GM12878 (cell line): ENCODE data around the gene MCMBP. TPM values are rescaled to one million over a fixed set of nuclear protein-coding genes. Genes with fewer than 3 reads are reported as not detected.

Experiments used
- ATAC-seq: fragments of 200-7000 bp; cut with Tn5 transposase; 3 replicates; pipeline ENCODE4 v1.9.1; 2020; ENCODE audit warnings: mild to moderate bottlenecking, moderate library complexity
- BruUV-seq: library from RNA; stranded (reverse); fragments of 400-500 nt; replicated peaks from 2 replicates; lab custom pipeline; 2021; lab: Mats Ljungman, UMichigan
- CTCF ChIA-PET: fragments of 300-600 bp; sonication (Branson Sonifier 250); formaldehyde crosslinking; extraction: SDS; loops from one replicate; lab custom pipeline; 2021; ENCODE audit warnings: inconsistent platforms; lab: Yijun Ruan, JAX
- POLR2A ChIA-PET: fragments of 350-600 bp; formaldehyde crosslinking; extraction: SDS; loops from one replicate; lab custom pipeline; 2021; ENCODE audit warnings: inconsistent platforms; lab: Charles Lee
- RAD21 ChIA-PET: fragments of 300-600 bp; sonication (Branson Sonifier 250); formaldehyde crosslinking; loops from one replicate; lab custom pipeline; 2023; ENCODE audit warnings: antibody characterized with exemption; ENCODE audit not compliant: unreplicated experiment; lab: Charles Lee
- SMC1A ChIA-PET: fragments of 300-600 bp; sonication (Branson Sonifier 250); formaldehyde crosslinking; loops from one replicate; lab custom pipeline; 2023; ENCODE audit not compliant: unreplicated experiment, uncharacterized antibody; lab: Charles Lee
- DNase-seq: peaks from one replicate; pipeline ENCODE4 v3.0.0-alpha.2; 2011; ENCODE audit warnings: low read depth, low spot score
- FAIRE-seq: peaks from 3 replicates; lab custom pipeline; 2011; peaks lifted over from hg19 to GRCh38; lab: Jason Lieb, UNC
- H2AFZ ChIP-seq: 2 replicates; pipeline ENCODE4 v1.6.0; 2011; ENCODE audit warnings: low read depth, low read length, control low read depth; ENCODE audit not compliant: control insufficient read depth
- H3K27ac ChIP-seq: 2 replicates; pipeline ENCODE4 v1.5.1; 2011; ENCODE audit warnings: control low read depth; ENCODE audit not compliant: control insufficient read depth, insufficient read depth
- H3K27me3 ChIP-seq, 2 experiments: replicated peaks in 1 of 2; 2 replicates each; pipeline versions ENCODE4 v1.6.0 to v1.6.1; 2011; ENCODE audit warnings: low read length in 1 of 2; ENCODE audit not compliant: control insufficient read depth in 2 of 2, insufficient read depth in 2 of 2
- H3K36me3 ChIP-seq, 2 experiments: 2 replicates each; pipeline ENCODE4 v1.5.1; 2011; ENCODE audit warnings: low read length in 1 of 2; ENCODE audit not compliant: control insufficient read depth in 2 of 2, insufficient read depth in 2 of 2
- H3K4me1 ChIP-seq: 2 replicates; pipeline ENCODE4 v1.6.1; 2011; ENCODE audit warnings: mild to moderate bottlenecking, low read length, moderate library complexity, mixed read lengths; ENCODE audit not compliant: control insufficient read depth, insufficient read depth
- H3K4me2 ChIP-seq: 2 replicates; pipeline ENCODE4 v1.6.0; 2011; ENCODE audit warnings: control low read depth; ENCODE audit not compliant: control insufficient read depth, insufficient read depth
- H3K4me3 ChIP-seq: fragments of 200-600 bp; sonication (generic); 2 replicates; pipeline ENCODE4 v1.5.1; 2016
- H3K79me2 ChIP-seq: 2 replicates; pipeline ENCODE4 v1.6.0; 2011; ENCODE audit warnings: low read length; ENCODE audit not compliant: control insufficient read depth, insufficient read depth
- H3K9ac ChIP-seq: 2 replicates; pipeline ENCODE4 v1.8.0; 2011; ENCODE audit warnings: low read length, control low read depth, mixed read lengths; ENCODE audit not compliant: control insufficient read depth, insufficient read depth
- H3K9me3 ChIP-seq: replicated peaks from 3 replicates; pipeline ENCODE4 v1.5.1; 2011; ENCODE audit warnings: mild to moderate bottlenecking, low read length; ENCODE audit not compliant: control insufficient read depth, insufficient read depth
- H4K20me1 ChIP-seq: 2 replicates; pipeline ENCODE4 v1.6.0; 2011; ENCODE audit not compliant: control insufficient read depth, insufficient read depth
- BCL3 ChIP-seq: IDR thresholded peaks from 2 replicates; pipeline ENCODE4 v1.6.1; 2011; ENCODE audit warnings: borderline replicate concordance, low read depth, mild to moderate bottlenecking, moderate library complexity, low read length; ENCODE audit not compliant: insufficient read depth, poor library complexity, severe bottlenecking
- CREM ChIP-seq: IDR thresholded peaks from 2 replicates; pipeline ENCODE4 v1.6.1; 2014; ENCODE audit warnings: antibody characterized with exemption, low read depth
- FOS ChIP-seq: IDR thresholded peaks from 3 replicates; pipeline ENCODE4 v1.6.1; 2011; ENCODE audit warnings: borderline replicate concordance; ENCODE audit not compliant: insufficient read length; ENCODE audit errors: extremely low read depth
- HCFC1 ChIP-seq: fragments of 150-350 bp; IDR thresholded peaks from 2 replicates; pipeline ENCODE4 v1.6.1; 2014; ENCODE audit warnings: low read length
- NFXL1 ChIP-seq: fragments of 450-650 bp; IDR thresholded peaks from 2 replicates; pipeline ENCODE4 v1.6.1; 2017; ENCODE audit warnings: antibody characterized with exemption, mild to moderate bottlenecking, borderline replicate concordance
- NFYA ChIP-seq: IDR thresholded peaks from 2 replicates; pipeline ENCODE4 v1.6.1; 2011; ENCODE audit warnings: low read depth, mild to moderate bottlenecking, low read length, improper control_type of control experiment, borderline replicate concordance
- NKRF ChIP-seq: fragments of 450-650 bp; conservative IDR thresholded peaks from 2 replicates; pipeline ENCODE4 v1.6.1; 2017; ENCODE audit warnings: mild to moderate bottlenecking, moderate library complexity
- POU2F2 ChIP-seq: IDR thresholded peaks from 3 replicates; pipeline ENCODE4 v1.6.1; 2011; ENCODE audit warnings: low read depth, mild to moderate bottlenecking, low read length, borderline replicate concordance
- SMARCA5 ChIP-seq: fragments of 450-650 bp; IDR thresholded peaks from 2 replicates; pipeline ENCODE4 v1.6.1; 2017; ENCODE audit warnings: mild to moderate bottlenecking
- WGBS: methylation state at CpG from one replicate; pipeline ENCODE4 v1.1.6; 2016; ENCODE audit warnings: low lambda C conversion rate; ENCODE audit not compliant: insufficient replicate concordance, insufficient coverage; ENCODE audit errors: missing lambda C conversion rate; 5-methylcytosine and 5-hydroxymethylcytosine counted together
- in situ Hi-C: fragments of 300-500 bp; cut with MboI; formaldehyde crosslinking; loops from 9 replicates; pipeline ENCODE4 v1.14.3; 2018; ENCODE audit warnings: mixed read lengths
- intact Hi-C: fragments of 100-400 bp; cut with micrococcal nuclease; formaldehyde crosslinking; loops from one replicate; pipeline ENCODE4 v1.14.2; 2022; ENCODE audit not compliant: unreplicated experiment
- polyA plus RNA-seq, 11 experiments: library from polyadenylated mRNA; depleted of rRNA in 4 of 11; unstranded in 6 of 11; stranded (reverse) in 5 of 11; fragments of >200 nt; fragmentation: Nextera tagmentation in 4 of 11; fragmentation: Illumina TruSeq in 1 of 11; extraction: Ambion mirVana in 4 of 11; extraction: Trizol in 1 of 11; gene quantifications; 1 replicate in 1 of 11; 2 replicates in 10 of 11; pipeline versions ENCODE4 v1.2.1 to v1.2.3, GENCODE V29; 2011 to 2016; ENCODE audit warnings: inconsistent platforms in 2 of 11, missing spikeins in 2 of 11, low read depth in 1 of 11
- total RNA-seq, 4 experiments: library from RNA; depleted of rRNA in 3 of 4; stranded (reverse); fragments of >200 nt in 3 of 4; fragmentation: Illumina TruSeq in 1 of 4; extraction: Trizol in 1 of 4; gene quantifications; 2 replicates each; pipeline versions ENCODE4 v1.2.1 to v1.2.3, GENCODE V29; 2013 to 2021

Gene MCMBP
- total and polyA plus RNA-seq, 10 of the 15 experiments (the other 5 are each of a cell fraction or from before 2014, with no cell fraction given), result 7.6 to 93.1 (median 75.7) TPM

- no peak for FAIRE-seq
- no peak overlapping the region for H3K4me2 ChIP-seq
- TF ChIP-seq NFXL1 (no peak), FOS (no peak)
- H3K4me3 ChIP-seq, result no peak overlapping the region
- H2AFZ ChIP-seq, result no peak overlapping the region
- no peak for ATAC-seq
- DNase-seq, result no peak
- no TSS peak for BruUV-seq
- ChIA-PET CTCF (interaction anchor here (3.4 kb wide), 1 partner anchor 36 kb away, joined by 20 read pairs; no protein-coding TSS in a partner anchor), POLR2A (interaction anchor here (0.6 to 1.3 kb wide), 3 partner anchors 25 to 152 kb away, joined by 3 to 4 read pairs (median 3); no protein-coding TSS in a partner anchor), RAD21 (no interaction called here), SMC1A (interaction anchor here (0.9 to 3.4 kb wide), 6 partner anchors 12 to 85 kb away, joined by 3 to 25 read pairs (median 6); no protein-coding TSS in a partner anchor)
- 97% methylated on average over 5 of the region's 5 CpGs for WGBS
- H3K4me1 ChIP-seq, result peaks cover 14% of the 10 kb centered on the region
- no peaks in the 10 kb centered on the region for H3K9me3 ChIP-seq
- H4K20me1 ChIP-seq, result no peaks in the 10 kb centered on the region
- H3K36me3 ChIP-seq, result no peaks in the 10 kb centered on the region; a peak in 2 of 4 replicates
- H3K27ac ChIP-seq, result no peak overlapping the region
- intact Hi-C loops, result no loop called here
- H3K27me3 ChIP-seq, result no peaks in the 10 kb centered on the region
- no peaks in the 10 kb centered on the region for H3K79me2 ChIP-seq
- H3K9ac ChIP-seq, result no peak overlapping the region
- in situ Hi-C loops, result no loop called here
Observed at GRCh38 chr10:119786117-119786769, 86.4 kb downstream of the MCMBP start.

- RAD21 ChIA-PET, result interaction anchor here (0.9 to 2.1 kb wide), 7 partner anchors 16 to 97 kb away, joined by 3 to 8 read pairs (median 4); no protein-coding TSS in a partner anchor
- H3K4me2 ChIP-seq, result peak overlapping the region; percentile 56
- in situ Hi-C loops (no loop called here), intact Hi-C loops (loop anchor here (2.0 kb wide), 1 partner anchor 80 kb away; no protein-coding TSS in a partner anchor)
- H3K27me3 ChIP-seq, result no peaks in the 10 kb centered on the region
- peak; percentile 72 for FAIRE-seq
- CTCF ChIA-PET, result interaction anchor here (0.6 to 3.4 kb wide), 8 partner anchors 18 to 80 kb away, joined by 3 to 20 read pairs (median 4); no protein-coding TSS in a partner anchor
- no peak overlapping the region for H3K9ac ChIP-seq
- no peaks in the 10 kb centered on the region for H4K20me1 ChIP-seq
- peak; percentile 91 for ATAC-seq
- H3K79me2 ChIP-seq, result no peaks in the 10 kb centered on the region
- 3% methylated on average over 7 of the region's 7 CpGs for WGBS
- no TSS peak for BruUV-seq
- no peaks in the 10 kb centered on the region for H3K9me3 ChIP-seq
- no peaks in the 10 kb centered on the region; a peak in 2 of 4 replicates for H3K36me3 ChIP-seq
- POLR2A ChIA-PET, result interaction anchor here (1.0 to 2.2 kb wide), 5 partner anchors 16 to 80 kb away, joined by 3 to 16 read pairs (median 3); no protein-coding TSS in a partner anchor
- no peak overlapping the region for H3K4me3 ChIP-seq
- H3K27ac ChIP-seq, result peak overlapping the region; percentile 7; the same call in 1 of the 2 replicates
- H2AFZ ChIP-seq, result no peak overlapping the region
- SMC1A ChIA-PET, result interaction anchor here (0.8 to 3.4 kb wide), 11 partner anchors 13 to 187 kb away, joined by 3 to 25 read pairs (median 4); no protein-coding TSS in a partner anchor
- H3K4me1 ChIP-seq, result peaks cover 14% of the 10 kb centered on the region
- DNase-seq, result peak; percentile 54
- TF ChIP-seq HCFC1, result no peak
- peak; percentile 15; the same call in 1 of the 2 replicates for TF ChIP-seq SMARCA5
- peak; percentile 70; the same call in 1 of the 2 replicates for TF ChIP-seq CREM
- no peak for TF ChIP-seq NFYA
- TF ChIP-seq POU2F2, result no peak
- no peak for TF ChIP-seq NKRF
- no peak for TF ChIP-seq BCL3
Observed at GRCh38 chr10:119784340-119785067, 88.1 kb downstream of the MCMBP start.
